GF-D8 (cell line): ENCODE data around the gene USP48.
"Not testable (repeated sequence)": the region's sequence is repeated elsewhere in the genome, so short reads cannot be mapped to it uniquely, and the experiment has no call there.

Experiments used
- DNase-seq: peaks from one replicate; lab custom pipeline; 2025; lab: John Stamatoyannopoulos, UW

The USP48 gene

DNA sequence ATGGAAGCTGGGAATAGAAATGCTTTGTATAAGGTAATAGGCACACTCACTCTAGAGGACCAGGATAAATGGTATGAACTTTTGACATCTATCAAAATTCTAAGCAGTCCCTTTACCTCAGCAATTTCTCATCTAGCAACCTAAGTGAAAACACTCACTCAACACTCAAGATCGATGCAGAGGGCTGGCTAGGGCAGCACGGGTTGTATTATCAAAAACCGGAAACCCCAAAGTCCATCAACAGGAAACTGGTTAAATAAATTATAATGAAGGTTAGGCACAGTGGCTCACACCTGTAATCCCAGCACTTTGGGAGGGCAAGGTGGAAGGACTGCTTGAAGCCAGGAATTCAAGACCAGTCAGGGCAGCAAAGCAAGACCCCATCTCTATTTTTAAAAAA is 9.4 kb downstream of the USP48 start:
- no peak for DNase-seq

DNA sequence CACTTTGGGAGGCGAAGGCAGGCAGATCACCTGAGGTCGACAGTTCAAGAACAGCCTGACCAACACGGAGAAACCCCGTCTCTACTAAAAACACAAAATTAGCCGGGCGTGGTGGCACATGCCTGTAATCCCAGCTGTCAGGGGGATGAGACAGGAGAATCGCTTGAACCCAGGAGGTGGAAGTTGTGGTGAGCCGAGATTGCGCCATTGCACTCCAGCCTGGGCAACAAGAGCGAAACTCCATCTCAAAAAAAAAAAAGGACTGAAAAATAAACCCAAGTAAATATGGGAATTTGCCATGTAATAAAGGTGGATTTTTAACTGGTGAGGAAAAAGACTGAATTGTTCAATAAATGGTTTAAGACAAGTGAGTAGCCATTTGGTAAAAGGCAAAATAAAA is 11.3 kb downstream of the USP48 start:
- not testable (repeated sequence) for DNase-seq

DNA sequence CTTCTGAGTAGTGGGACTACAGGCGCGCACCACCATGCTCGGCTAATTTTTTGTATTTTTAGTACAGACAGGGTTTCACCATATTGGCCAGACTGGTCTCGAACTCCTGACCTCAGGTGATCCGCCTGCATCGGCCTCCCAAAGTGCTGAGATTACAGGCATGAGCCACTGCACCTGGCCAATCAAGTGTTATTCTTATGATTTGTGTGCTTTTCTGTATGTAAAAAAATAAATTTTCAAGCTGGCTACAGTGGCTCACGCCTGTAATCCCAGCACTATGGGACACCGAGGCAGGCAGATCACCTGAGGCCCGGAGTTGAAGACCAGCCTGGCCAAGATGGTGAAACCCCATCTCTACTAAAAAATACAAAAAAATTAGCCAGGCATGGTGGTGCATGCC is 12.3 kb downstream of the USP48 start:
- not testable (repeated sequence) for DNase-seq

DNA sequence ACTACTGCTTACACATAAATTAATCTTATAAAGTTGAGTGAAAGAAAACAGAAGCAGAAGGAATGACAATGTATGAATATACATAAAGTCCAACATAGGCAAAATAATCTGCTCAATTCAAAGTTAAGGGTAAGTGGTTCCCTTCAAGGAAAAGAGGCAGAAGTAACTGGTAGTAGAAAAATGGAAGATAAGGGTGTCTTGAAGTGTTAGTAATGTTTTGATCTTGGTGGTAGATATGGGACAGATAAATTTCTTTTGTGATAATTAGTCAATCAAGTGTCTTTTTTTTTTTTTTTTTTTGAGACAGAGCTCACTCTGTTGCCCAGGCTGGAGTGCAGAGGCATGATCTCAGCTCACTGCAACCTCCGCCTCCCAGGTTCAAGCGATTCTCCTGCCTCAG is 12.7 kb downstream of the USP48 start:
- peak; percentile 13 for DNase-seq

DNA sequence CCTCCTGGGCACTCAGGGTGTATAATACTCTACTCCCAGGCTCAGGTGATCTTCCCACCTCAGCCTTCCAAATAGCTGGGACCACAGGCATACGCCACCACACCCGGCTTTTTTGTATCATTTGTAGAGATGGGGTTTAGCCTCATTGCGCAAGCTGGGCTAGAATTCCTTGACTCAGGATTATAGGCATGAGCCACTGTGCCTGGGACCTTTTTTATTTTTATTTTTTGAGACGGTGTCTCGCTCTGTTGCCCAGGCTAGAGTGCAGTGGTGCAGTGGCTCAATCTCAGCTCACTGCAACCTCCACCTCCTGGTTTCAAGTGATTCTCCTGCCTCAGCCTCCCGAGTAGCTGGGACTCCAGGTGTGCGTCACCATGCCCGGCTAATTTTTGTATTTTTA is 15.8 kb downstream of the USP48 start:
- DNase-seq, result not testable (repeated sequence)

DNA sequence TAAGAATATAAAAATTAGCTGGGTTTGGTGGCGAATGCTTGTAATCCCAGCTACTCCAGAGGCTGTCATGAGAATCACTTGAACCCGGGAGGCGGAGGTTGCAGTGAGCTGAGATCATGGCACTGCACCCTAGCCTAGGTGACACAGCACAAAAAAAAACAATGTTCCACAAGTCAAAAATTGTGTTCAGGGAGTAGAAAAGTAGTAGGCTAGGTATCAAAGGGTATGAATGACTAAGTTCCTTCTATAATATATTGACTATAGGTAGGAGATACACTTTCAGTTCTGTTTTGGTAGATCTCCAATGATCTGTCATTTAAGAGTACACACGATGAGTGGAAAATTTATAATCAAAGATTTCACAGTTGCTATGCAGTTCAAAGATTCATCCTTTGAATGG is 16.7 kb downstream of the USP48 start:
- no peak for DNase-seq

DNA sequence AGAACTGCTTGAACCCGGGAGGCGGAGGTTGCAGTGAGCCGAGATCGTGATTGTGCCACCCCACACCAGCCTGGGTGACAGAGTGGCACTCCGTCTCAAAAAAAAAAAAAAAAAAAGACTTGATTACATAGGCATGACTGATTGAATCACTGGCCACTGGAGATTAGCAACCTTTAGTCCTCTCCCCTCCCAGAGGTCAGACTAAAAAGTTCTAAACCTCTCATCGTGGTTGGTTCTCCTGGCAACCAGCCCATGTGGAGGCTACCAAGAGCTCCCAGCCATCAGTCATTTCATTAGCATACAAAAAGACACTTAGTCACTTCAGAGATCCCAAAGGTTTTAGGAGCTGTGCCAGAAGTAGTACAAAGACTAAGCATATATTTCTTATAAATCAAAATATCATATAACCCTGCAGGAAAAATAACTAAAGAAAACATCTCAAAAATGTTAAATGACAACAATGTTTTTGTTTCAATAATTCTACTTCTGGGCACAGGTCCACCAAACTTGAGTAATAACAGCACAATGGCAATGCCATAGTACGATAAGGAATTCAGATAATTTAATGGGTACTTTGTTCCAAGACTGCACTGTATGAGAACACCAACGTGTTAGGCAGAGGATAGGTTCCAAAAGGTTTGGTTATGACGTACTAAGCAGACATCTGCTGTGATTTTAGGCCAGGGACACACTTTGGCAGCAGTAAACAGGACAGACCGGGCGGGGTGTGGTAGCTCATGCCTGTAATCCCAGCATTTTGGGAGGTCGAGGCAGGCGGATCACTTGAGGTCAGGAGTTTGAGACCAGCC is 18.1 kb downstream of the USP48 start:
- no peak for DNase-seq

DNA sequence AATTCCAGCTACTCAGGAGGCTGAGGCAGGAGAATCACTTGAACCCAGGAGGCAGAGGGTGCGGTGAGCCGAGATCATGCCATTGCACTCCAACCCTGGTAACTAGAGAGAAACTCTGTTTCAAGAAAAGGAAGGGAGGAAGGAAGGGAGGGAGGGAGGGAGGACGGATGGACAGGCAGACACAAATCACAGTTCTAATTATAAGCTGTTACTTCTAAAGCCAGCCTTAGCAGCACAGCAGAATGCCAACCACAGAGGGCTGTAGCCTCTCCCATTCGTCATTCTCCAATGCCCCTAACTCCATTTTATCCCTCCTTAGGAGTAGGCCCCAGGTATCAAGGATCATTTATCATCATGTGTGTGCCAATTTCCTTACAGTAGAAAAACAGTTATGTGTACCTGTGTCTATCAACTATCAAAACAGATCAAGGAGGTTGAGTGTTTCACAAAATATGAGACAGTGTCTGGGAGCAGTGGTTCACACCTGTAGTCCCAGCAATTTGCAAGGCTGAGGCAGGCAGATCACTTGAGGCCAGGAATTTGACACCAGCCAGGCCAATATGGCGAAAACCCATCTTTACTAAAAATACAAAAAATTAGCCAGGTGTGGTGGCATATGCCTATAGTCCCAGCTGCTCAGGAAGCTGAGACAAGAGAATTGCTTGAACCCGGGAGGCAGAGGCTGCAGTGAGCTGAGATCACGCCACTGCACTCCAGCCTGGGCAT is 19.1 kb downstream of the USP48 start:
- no peak for DNase-seq

DNA sequence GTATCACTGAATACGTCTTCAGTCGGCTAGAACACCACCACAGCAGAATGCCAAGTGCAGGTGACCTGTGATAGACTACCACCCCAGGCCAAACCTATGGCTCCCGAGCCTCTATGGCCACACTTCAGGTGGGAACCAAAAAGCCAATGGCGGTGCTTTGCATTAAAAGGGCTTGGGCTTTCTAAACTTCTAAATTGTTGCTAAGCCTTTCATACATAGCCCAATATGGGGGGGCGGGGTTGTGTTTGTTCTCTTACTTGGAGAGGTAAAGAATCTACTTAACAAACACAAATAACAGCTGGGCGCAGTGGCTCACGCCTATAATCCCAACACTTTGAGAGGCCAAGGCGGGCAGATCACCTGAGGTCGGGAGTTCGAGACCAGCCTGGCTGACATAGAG is 19.7 kb downstream of the USP48 start:
- DNase-seq, result no peak

DNA sequence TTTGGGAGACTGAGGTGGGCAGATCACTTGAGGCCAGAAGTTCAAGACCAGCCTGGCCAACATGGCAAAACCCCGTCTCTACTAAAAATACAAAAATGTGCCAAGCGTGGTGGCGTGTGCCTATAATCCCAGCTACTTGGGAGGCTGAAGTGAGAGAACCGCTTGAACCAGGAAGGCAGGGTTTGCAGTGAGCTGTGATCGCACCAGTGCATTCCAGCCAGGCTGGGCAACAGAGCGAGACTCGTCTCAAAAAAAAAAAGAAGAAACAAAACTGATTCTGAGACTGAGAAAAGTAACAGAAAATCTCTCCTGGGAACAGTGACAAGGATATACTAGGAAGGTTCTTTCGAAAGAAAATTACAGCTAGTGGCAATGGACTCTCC is 20.9 kb downstream of the USP48 start:
- DNase-seq, result no peak

DNA sequence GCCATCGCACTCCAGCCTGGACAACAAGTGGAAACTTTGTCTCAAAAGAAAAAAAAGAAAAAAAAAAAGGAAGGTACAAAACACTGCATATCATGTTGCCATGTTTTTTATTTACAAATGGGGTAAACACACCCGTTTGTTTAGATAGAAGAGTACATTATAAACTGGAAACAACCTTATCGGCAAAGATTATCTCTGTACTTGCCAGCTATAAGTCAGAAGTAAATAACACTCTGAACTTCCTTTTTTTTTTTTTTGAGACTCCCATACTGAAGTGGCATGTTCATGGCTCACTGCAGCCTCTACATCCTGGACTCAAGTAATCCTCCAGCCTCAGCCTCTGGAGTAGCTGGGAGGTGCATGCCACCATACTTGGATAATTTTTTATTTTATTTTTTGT is 21.9 kb downstream of the USP48 start:
- DNase-seq, result peak; percentile 25

DNA sequence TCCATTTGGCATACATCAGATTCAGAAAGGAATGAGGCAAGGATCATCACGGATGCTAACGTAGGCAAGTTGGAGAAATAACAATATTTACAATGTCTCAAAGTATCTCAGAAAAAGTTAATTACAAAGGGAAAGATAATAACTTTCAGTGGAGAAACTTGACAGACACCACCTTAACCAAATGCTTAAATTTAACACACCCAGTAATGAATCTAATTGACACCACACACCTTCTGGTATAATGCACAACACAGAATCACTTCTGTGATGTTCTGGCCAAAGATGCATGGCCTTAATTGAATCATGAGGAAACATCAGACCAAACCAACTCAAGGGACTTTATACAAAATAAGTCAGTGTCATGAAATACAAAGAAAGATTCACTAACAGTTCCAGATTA is 23.1 kb downstream of the USP48 start:
- no peak for DNase-seq

DNA sequence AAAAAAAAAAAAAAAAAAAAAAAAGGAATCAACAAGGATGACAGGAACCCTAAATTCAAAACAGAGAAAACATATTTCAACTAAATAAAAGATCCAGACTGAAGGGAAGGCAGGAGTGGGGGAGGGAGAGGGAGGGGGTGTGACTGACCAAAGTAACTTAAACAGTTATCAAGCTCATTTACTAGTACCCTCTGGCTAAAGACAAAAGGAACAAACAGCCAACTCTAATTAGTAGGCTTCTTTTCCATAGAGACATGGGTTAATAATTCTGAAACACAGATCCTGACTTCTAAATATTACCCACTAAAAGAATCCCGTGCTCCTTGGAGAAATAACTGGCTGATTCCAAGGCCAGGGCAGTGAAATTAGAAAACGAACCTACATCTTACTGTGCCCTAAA is 23.8 kb downstream of the USP48 start:
- DNase-seq, result no peak

DNA sequence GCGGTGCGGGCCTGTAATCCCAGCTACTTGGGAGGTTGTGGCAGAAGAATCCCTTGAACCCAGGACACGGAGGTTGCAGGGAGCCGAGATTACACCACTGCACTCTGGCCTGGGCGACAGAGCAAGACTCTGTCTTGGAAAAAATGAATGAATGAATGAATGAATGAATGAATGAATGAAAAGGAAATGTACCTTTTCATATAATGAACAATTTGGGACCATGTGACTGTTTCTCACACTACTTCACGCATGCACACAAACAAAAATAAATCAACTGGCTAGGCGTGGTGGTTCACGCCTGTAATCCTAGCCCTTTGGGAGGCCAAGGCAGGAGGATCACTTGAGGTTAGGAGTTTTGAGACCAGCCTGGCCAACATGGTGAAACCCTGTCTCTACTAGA is 24.3 kb downstream of the USP48 start:
- no peak for DNase-seq

DNA sequence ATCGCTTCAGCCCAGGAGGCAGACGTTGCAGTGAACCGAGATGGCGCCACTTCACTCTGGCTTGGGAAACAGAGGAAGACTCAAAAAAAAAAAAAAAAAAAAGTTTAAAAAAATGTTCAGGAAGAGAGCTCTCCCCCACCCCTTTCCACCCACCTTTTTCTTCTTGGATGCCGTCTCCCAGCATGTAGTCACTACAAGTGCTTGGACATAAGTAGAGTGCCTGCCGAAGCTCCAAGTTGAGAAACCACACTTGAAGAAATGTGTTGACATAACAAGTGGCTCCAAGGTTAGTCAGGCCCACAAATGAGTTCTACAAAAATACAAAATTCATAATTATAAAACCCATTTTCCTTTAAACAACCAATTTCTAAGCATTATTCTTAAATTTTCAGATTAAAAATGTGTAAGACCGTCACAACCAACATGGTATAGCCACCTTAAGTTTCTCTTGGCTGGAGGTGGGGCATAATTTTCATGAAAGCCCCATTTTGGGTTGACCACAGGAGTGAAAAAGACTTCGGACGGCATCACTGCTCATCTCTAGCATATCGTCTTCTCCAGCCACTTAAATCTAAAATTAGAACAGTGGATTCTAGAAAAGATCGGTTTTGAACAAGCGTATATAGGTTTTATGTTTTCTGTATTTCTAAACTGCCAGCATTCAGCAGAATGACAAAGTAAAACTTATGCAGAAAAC is 26.4 kb downstream of the USP48 start:
- DNase-seq, result no peak

DNA sequence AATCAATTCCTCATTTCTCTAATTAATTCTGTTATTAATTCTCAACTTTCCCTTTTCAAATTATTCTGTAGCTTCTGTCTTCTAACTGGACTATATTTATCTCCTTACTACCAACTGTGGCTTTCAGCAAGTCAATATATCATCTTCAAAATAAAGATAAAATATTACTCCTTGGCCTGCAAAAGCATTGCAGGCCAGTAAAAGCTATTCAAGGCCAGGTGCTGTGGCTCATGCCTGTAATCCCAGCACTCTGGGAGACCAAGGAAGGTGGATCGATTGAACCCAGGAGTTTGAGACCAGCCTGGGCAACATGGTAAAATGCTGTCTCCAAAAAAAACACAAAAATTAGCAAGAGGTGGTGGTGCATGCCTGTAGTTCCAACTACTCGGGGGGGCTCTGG is 27.9 kb downstream of the USP48 start:
- DNase-seq, result no peak

DNA sequence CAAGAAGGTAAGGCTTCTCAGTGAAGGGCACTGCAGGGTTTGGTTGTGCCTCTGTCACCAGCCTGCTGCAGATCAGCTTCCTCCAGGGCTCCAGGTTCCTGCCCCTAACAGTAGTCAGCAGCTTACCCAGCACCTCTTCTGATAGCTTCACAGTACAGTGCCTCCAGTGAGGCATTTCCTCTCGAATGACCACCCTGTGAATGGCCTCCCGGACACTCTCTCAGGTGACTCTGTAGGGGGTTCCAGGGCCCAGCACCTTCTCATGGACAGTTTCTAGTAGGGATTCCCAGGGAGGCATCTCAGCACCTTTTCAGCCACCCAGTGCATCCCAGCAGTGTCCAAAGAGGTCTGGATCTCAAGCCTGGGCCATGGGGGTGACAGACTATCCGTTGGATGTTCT is 28.4 kb downstream of the USP48 start:
- DNase-seq, result no peak

DNA sequence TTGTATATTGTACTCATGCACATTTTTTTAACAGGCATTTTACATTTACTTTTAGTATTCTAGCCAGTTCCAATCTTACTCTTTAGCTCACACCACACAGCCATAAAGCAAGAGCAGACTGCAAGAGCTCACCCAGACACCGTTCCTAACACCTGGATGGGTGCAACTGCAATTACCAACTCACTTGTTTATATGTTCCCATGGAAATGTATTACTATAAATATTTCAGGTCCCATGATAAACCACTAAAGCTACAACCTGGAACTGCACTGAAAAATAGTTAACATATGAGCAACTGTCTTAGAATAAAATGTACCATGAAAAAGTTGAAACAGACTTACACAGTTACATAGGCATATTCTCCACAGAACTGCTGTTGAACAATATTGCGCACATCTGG is 30.8 kb downstream of the USP48 start:
- no peak for DNase-seq

DNA sequence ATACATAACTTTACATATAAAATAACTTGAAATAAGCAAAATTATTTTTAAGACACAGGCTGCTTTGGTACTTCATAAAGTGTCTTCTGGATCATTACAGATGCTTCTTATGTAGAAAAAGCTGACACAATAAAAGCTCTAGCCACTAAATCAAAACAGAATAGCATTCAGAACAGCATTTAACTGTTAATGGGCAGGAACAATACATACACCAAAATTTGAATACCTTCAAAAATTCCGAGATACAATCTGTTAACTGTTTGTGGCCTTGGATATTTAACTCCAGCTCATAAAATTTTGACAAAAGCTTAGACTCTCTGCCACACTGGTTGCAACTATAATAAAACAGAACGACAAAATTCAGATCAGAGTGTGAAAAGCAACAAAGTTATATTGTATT is 31.7 kb downstream of the USP48 start:
- no peak for DNase-seq

DNA sequence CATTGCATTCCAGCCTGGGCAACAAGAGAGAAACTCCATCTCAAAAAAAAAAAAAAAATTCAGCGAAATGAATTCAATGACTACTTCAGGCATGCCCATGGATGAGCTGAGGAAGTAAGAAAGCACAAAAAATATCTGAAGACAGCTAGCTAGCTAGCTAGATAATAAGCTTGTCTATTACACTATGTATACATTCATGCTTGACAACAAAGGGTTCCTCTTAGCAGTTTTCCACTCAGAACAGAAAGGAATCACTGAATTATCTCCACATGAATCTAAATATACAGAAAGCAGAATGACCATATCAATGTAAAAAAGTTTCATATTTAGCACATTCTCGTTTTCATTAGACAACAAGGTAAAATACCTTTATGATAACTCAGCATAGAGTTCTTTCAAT is 32.1 kb downstream of the USP48 start:
- no peak for DNase-seq

DNA sequence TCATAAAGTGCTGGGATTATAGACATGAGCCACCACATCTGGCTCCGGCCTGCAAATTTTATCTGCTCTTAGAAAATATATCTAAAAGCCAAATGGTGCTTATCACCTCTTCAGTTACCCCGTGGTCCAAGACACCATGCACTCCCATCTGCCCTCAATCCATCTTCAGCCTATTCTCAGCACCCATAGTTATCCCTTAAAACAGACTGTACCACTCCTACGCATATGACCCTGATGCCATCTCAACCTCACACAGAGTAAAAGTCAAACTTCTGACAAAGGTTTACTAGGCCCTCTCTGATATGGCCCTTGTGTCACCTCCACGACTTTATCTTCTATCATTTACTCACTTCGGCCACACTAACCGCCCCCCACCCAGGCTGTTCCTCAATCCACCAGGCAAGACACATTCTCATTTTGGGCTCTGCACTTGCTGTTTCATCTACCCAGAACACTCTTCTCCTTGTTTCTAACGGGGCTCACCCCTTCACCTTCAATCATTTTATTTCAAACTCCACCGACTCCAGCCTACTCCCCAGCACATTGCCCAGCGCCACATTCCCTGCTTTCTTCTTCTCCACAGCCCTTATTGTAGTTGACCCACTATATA is 33.0 kb downstream of the USP48 start:
- DNase-seq, result no peak

DNA sequence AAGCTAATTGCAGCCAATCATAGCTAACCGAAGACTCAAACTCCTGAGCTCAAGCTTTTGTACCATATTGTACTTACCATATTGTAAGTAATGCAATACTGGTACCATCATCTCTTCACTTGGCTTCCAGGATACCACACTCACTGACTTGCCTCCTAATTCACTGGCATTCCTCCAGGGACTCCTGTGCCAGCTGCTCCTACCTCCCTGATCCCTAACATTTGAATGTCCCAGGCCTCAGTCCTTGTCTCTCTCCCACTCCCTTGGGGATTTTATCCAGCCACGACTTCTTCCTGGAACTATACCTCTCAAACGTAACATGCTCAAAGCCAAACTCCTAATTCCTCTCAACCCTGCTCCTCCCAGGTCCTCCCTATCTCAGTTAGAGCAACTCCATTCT is 33.8 kb downstream of the USP48 start:
- DNase-seq, result no peak

DNA sequence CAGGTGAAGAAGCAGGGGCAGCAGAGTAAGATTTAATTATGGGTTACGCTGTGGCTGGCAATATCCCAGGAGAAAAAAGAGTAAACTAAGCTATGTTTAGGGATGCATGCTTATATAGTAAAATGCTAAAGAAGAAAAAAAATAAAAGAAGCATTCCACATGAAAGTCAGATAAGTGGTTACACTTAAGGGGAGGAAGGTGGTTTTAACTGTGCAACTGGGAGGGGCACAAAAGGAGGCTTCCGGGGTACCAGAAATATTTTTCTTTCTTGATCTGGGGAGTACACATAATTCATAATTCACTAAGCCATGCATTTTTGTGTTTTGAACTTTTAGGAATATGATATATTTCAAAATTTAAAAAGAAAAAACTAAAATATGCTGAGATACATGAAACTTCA is 39.5 kb downstream of the USP48 start:
- DNase-seq, result no peak
